ENCODE results near the gene RYR3.

RYR3 gene

DNA sequence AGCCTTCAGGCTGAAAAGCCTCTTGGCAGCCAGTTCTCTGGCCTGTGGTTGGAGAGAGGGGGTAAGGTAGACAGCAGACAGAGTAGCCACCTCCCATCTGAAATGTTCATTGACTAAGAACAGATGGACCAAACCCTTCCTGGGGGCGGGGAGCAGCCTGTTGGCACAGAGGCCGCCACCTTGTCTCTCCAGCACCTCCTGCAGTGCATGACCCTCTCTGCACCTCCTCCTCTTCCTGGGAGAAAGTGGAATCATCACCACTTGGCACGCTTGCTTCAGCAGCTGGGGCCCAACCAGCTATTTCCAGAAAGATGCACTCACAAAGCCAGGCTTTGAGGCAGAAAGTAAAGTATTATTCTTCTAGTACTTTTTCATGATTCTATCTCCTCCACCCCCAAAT is 344.1 kb downstream of the RYR3 start:
- no peak for DNase-seq
- TF ChIP-seq EZH2phosphoT487 (IDR thresholded peaks at IDR 0.05; ENCODE audit: low read length): no peak
- no peak for TF ChIP-seq CTCF (IDR thresholded peaks at IDR 0.05; ENCODE audit: low read length)
- TF ChIP-seq EZH2 (optimal IDR thresholded peaks at IDR 0.05; ENCODE audit: low read depth, low read length): no peak
- H2AFZ ChIP-seq (ENCODE audit: low read length): no peak overlapping the region
- no peak overlapping the region for H3K27ac ChIP-seq (ENCODE audit: low read length)
- no peak overlapping the region for H3K4me3 ChIP-seq (ENCODE audit: low read length)
- H3K27me3 ChIP-seq (replicated peaks; ENCODE audit: insufficient read depth, low read length): no peaks in the 10 kb centered on the region
- no peak overlapping the region for H3K9ac ChIP-seq (ENCODE audit: low read length)
- H3K4me1 ChIP-seq (ENCODE audit: low read length): no peaks in the 10 kb centered on the region
- no peaks in the 10 kb centered on the region for H3K79me2 ChIP-seq (ENCODE audit: low read length)
- no peak overlapping the region for H3K4me2 ChIP-seq (ENCODE audit: low read depth, low read length)
- no peaks in the 10 kb centered on the region for H3K9me2 ChIP-seq (replicated peaks; ENCODE audit: insufficient read depth, low read length)
- H3F3A ChIP-seq (ENCODE audit: insufficient read depth, low read length): no peaks in the 10 kb centered on the region
- no peaks in the 10 kb centered on the region for H4K20me1 ChIP-seq (ENCODE audit: insufficient read depth, low read length)
- no peaks in the 10 kb centered on the region for H3K36me3 ChIP-seq (replicated peaks; ENCODE audit: insufficient read depth, low read length)
- no peaks in the 10 kb centered on the region for H3K9me3 ChIP-seq (replicated peaks; ENCODE audit: insufficient read depth, low read length)

- H2AFZ ChIP-seq (ENCODE audit: low read length): no peak overlapping the region
- no peaks in the 10 kb centered on the region for H3K36me3 ChIP-seq (replicated peaks; ENCODE audit: insufficient read depth, low read length)
- H4K20me1 ChIP-seq (ENCODE audit: insufficient read depth, low read length): no peaks in the 10 kb centered on the region
- H3K9me3 ChIP-seq (replicated peaks; ENCODE audit: insufficient read depth, low read length): no peaks in the 10 kb centered on the region
- no peaks in the 10 kb centered on the region for H3K27me3 ChIP-seq (replicated peaks; ENCODE audit: insufficient read depth, low read length)
- H3K4me3 ChIP-seq (ENCODE audit: low read length): no peak overlapping the region
- H3K79me2 ChIP-seq (ENCODE audit: low read length): no peaks in the 10 kb centered on the region
- no peak overlapping the region for H3K9ac ChIP-seq (ENCODE audit: low read length)
- no peaks in the 10 kb centered on the region for H3F3A ChIP-seq (ENCODE audit: insufficient read depth, low read length)
- no peak for DNase-seq
- H3K27ac ChIP-seq (ENCODE audit: low read length): no peak overlapping the region
- TF ChIP-seq CTCF (IDR thresholded peaks at IDR 0.05; ENCODE audit: low read length): no peak
- TF ChIP-seq EZH2 (optimal IDR thresholded peaks at IDR 0.05; ENCODE audit: low read depth, low read length): no peak
- TF ChIP-seq EZH2phosphoT487 (IDR thresholded peaks at IDR 0.05; ENCODE audit: low read length): no peak
- no peak overlapping the region for H3K4me2 ChIP-seq (ENCODE audit: low read depth, low read length)
- H3K4me1 ChIP-seq (ENCODE audit: low read length): no peaks in the 10 kb centered on the region
- H3K9me2 ChIP-seq (replicated peaks; ENCODE audit: insufficient read depth, low read length): no peaks in the 10 kb centered on the region
These were observed 344.7 kb downstream of the RYR3 start for GRCh38 chr15:33655488-33655887.

DNA sequence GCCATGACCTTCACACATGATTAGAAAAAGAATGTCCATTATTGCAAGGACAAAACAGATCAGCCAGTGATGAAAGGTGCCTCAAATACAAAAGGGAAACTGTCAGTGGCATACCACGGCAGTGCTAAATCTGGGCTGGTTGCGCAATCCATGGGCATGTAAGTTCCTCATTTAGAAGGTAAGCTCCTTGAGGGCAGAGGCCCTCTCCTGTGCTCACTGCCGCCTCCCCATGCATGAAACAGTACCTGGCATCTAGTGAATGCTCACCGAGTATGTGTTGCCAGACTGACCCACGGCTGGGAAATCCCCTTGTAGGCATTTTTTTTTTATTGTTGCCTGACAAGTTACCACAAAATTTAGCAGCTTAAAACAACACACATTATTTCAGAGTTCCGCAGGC is 345.4 kb downstream of the RYR3 start:
- no peak overlapping the region for H2AFZ ChIP-seq (ENCODE audit: low read length)
- H3K9ac ChIP-seq (ENCODE audit: low read length): no peak overlapping the region
- no peaks in the 10 kb centered on the region for H4K20me1 ChIP-seq (ENCODE audit: insufficient read depth, low read length)
- no peaks in the 10 kb centered on the region for H3K9me2 ChIP-seq (replicated peaks; ENCODE audit: insufficient read depth, low read length)
- H3K79me2 ChIP-seq (ENCODE audit: low read length): no peaks in the 10 kb centered on the region
- no peak overlapping the region for H3K4me2 ChIP-seq (ENCODE audit: low read depth, low read length)
- H3K27me3 ChIP-seq (replicated peaks; ENCODE audit: insufficient read depth, low read length): no peaks in the 10 kb centered on the region
- no peaks in the 10 kb centered on the region for H3K36me3 ChIP-seq (replicated peaks; ENCODE audit: insufficient read depth, low read length)
- no peaks in the 10 kb centered on the region for H3K9me3 ChIP-seq (replicated peaks; ENCODE audit: insufficient read depth, low read length)
- H3F3A ChIP-seq (ENCODE audit: insufficient read depth, low read length): no peaks in the 10 kb centered on the region
- DNase-seq: no peak
- no peaks in the 10 kb centered on the region for H3K4me1 ChIP-seq (ENCODE audit: low read length)
- H3K27ac ChIP-seq (ENCODE audit: low read length): no peak overlapping the region
- no peak for TF ChIP-seq CTCF (IDR thresholded peaks at IDR 0.05; ENCODE audit: low read length)
- TF ChIP-seq EZH2phosphoT487 (IDR thresholded peaks at IDR 0.05; ENCODE audit: low read length): no peak
- no peak for TF ChIP-seq EZH2 (optimal IDR thresholded peaks at IDR 0.05; ENCODE audit: low read depth, low read length)
- H3K4me3 ChIP-seq (ENCODE audit: low read length): no peak overlapping the region
